ENCODE measurements around the gene OSBPL3. TPM values are rescaled to one million over a fixed set of nuclear protein-coding genes. Genes with fewer than 3 reads are reported as not detected.

Gene OSBPL3
- polyA plus RNA-seq, 1 donor from 2014 or later = 0.26 TPM

GRCh38 chr7:25007668-25008067 is 27.7 kb upstream of the OSBPL3 start (continued):
- TF ChIP-seq EZH2 (IDR thresholded peaks at IDR 0.05; ENCODE audit: borderline replicate concordance, insufficient read depth, low read length, poor library complexity, severe bottlenecking) = no peak
- TF ChIP-seq TAF1 (IDR thresholded peaks at IDR 0.05; ENCODE audit: low read depth) = no peak

- Histone ChIP-seq H3K9me3 (ENCODE audit: low read length) (no peaks in the 10 kb centered on the region), H3F3A (ENCODE audit: insufficient read depth, low read length, poor library complexity, severe bottlenecking) (no peaks in the 10 kb centered on the region), H3K9me2 (ENCODE audit: insufficient read depth, low read length) (no peaks in the 10 kb centered on the region), H3K79me2 (replicated peaks; ENCODE audit: insufficient read depth, low read length) (no peaks in the 10 kb centered on the region), H3K27ac (ENCODE audit: low read length) (no peak overlapping the region), H2AFZ (ENCODE audit: low read depth, low read length) (no peak overlapping the region), H3K27me3 (ENCODE audit: insufficient read depth, low read depth, low read length) (no peaks in the 10 kb centered on the region), H3K4me3 (ENCODE audit: low read length) (no peak overlapping the region), H3K36me3 (ENCODE audit: insufficient read depth, low read length) (no peaks in the 10 kb centered on the region), H3K4me2 (ENCODE audit: low read length) (no peak overlapping the region), H3K9ac (ENCODE audit: low read length) (no peak overlapping the region), H4K20me1 (ENCODE audit: insufficient read depth) (no peaks in the 10 kb centered on the region)
- TF ChIP-seq TAF1 (IDR thresholded peaks at IDR 0.05; ENCODE audit: low read depth) (no peak), RAD21 (conservative IDR thresholded peaks at IDR 0.05) (no peak), EP300 (conservative IDR thresholded peaks at IDR 0.05; ENCODE audit: poor library complexity, severe bottlenecking) (no peak), CTCF (IDR thresholded peaks at IDR 0.05; ENCODE audit: poor library complexity, severe bottlenecking) (no peak), POLR2AphosphoS5 (IDR thresholded peaks at IDR 0.05) (no peak), MXI1 (conservative IDR thresholded peaks at IDR 0.05; ENCODE audit: poor library complexity, severe bottlenecking) (no peak), REST (IDR thresholded peaks at IDR 0.05; ENCODE audit: borderline replicate concordance) (no peak), SMC3 (conservative IDR thresholded peaks at IDR 0.05; ENCODE audit: poor library complexity) (no peak), EZH2 (IDR thresholded peaks at IDR 0.05; ENCODE audit: borderline replicate concordance, insufficient read depth, low read length, poor library complexity, severe bottlenecking) (no peak)
Observed at GRCh38 chr7:25006276-25006675, 26.3 kb upstream of the OSBPL3 start.

GRCh38 chr7:25005658-25006057 is 25.7 kb upstream of the OSBPL3 start:
- Histone ChIP-seq H3K4me3 (ENCODE audit: low read length) (no peak overlapping the region), H3K9me2 (ENCODE audit: insufficient read depth, low read length) (no peaks in the 10 kb centered on the region), H3K4me2 (ENCODE audit: low read length) (no peak overlapping the region), H3F3A (ENCODE audit: insufficient read depth, low read length, poor library complexity, severe bottlenecking) (no peaks in the 10 kb centered on the region), H3K9me3 (ENCODE audit: low read length) (no peaks in the 10 kb centered on the region), H4K20me1 (ENCODE audit: insufficient read depth) (no peaks in the 10 kb centered on the region), H3K9ac (ENCODE audit: low read length) (no peak overlapping the region), H3K79me2 (replicated peaks; ENCODE audit: insufficient read depth, low read length) (no peaks in the 10 kb centered on the region), H3K27me3 (ENCODE audit: insufficient read depth, low read depth, low read length) (no peaks in the 10 kb centered on the region), H3K27ac (ENCODE audit: low read length) (no peak overlapping the region), H3K36me3 (ENCODE audit: insufficient read depth, low read length) (no peaks in the 10 kb centered on the region), H2AFZ (ENCODE audit: low read depth, low read length) (no peak overlapping the region)
- TF ChIP-seq EZH2 (IDR thresholded peaks at IDR 0.05; ENCODE audit: borderline replicate concordance, insufficient read depth, low read length, poor library complexity, severe bottlenecking) (no peak), POLR2AphosphoS5 (IDR thresholded peaks at IDR 0.05) (no peak), EP300 (conservative IDR thresholded peaks at IDR 0.05; ENCODE audit: poor library complexity, severe bottlenecking) (no peak), TAF1 (IDR thresholded peaks at IDR 0.05; ENCODE audit: low read depth) (no peak), CTCF (IDR thresholded peaks at IDR 0.05; ENCODE audit: poor library complexity, severe bottlenecking) (no peak), MXI1 (conservative IDR thresholded peaks at IDR 0.05; ENCODE audit: poor library complexity, severe bottlenecking) (no peak), REST (IDR thresholded peaks at IDR 0.05; ENCODE audit: borderline replicate concordance) (no peak), SMC3 (conservative IDR thresholded peaks at IDR 0.05; ENCODE audit: poor library complexity) (no peak), RAD21 (conservative IDR thresholded peaks at IDR 0.05) (no peak)

All from neural cell (in vitro differentiated cells).